Fibroblast of skin of right quadriceps (primary cell): ENCODE data around the gene PURB.
"Not testable (repeated sequence)": the region's sequence is repeated elsewhere in the genome, so short reads cannot be mapped to it uniquely, and the experiment has no call there.

Experiments
- DNase-seq: peaks from one replicate; pipeline ENCODE4 v3.0.0-alpha.2; 2013

Gene PURB

DNA sequence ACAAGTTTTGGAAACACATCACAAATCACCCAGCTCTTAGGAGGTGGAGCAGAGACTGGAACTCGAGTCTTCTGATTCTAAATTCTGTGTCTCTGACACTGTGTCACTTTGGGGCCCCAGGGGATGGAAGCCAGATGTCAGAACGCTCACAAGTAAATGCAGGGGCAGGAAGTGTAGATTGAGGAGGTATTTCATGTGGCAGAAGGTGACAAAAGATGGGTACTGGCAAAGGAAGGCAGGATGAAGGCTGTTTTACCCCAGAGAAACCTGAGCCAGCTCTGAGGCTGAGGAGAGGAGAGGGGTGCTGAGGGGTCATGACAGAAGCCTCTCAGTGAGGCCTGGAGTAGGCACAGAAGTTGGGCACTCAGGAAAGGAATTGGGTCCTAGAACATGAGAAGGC, 6.0 kb upstream of the PURB start:
- no peak for DNase-seq

- no peak for DNase-seq
Measured at GRCh38 chr7:44889086-44889781, 3.9 kb upstream of the PURB start.

- no peak for DNase-seq
Measured at GRCh38 chr7:44887293-44887692, 2.0 kb upstream of the PURB start.

- peak; percentile 72 for DNase-seq
Measured at GRCh38 chr7:44884621-44885393, 523 bp downstream of the PURB start.

- DNase-seq, result no peak
Measured at GRCh38 chr7:44883961-44884620, 1.2 kb downstream of the PURB start.

DNA sequence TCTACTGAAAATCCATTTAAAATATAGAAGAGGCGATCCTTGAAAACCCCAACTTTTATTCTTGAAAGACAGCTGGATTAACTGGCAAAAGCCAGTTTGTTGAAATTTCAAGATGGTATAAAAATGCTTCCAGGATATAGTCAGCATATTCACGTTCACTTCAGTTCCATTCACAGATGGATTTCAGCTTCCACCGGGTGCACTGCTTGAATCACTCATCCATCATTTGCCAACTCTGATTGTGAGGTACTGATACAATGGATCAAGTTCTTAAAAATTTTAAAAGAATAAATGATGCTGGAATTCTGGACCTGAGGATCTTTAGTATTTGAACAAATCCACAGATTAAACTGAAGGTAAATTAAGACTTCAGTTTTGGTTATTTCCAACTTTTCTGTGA, 2.4 kb downstream of the PURB start:
- DNase-seq, result peak; percentile 35

GRCh38 chr7:44881610-44882009, 3.7 kb downstream of the PURB start:
- peak; percentile 92 for DNase-seq

- DNase-seq, result no peak
Measured at GRCh38 chr7:44881066-44881600, 4.2 kb downstream of the PURB start.

- DNase-seq, result no peak
Measured at GRCh38 chr7:44880317-44881018, 4.9 kb downstream of the PURB start.

DNA sequence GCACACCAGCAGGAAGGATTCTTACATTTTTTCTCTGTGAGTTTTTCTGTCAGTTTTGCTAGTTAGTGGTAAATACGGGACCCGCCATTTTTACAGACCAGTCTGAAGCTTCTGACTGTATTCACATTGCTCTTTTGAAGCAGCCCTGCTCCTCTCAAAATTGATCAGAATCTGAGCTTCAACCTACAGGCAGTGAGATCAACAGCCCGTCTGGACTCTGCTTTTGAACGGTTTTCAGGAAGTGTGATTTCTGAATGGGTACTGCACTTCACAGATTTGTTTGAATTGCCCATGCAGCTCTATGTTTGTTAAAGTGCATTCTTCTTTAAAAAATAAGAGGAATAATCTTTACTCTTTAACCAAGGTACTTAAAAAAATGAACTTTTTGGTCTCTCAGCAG, 8.9 kb downstream of the PURB start:
- DNase-seq, result no peak

- no peak for DNase-seq
Measured at GRCh38 chr7:44875241-44875640, 10.1 kb downstream of the PURB start.

DNA sequence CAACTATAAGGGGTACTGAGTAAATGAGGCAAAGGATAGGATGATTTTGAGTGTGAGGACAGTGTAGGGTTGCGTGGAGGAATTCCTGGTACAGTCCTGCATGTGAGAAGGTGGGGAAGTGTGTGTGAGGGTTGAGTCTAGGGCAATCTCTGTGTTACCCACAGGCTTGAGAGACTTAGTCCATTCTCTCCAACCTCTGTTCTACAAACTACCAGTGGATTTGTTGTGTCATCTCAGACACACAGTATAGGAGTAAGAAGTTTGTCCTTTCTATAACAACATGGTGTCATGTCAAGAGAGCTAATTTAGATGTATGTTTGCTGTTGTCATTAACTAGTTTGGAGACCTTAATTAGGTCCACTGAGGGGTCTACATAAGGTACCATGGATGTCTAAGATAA, 12.5 kb downstream of the PURB start:
- DNase-seq, result no peak

- DNase-seq, result not testable (repeated sequence)
Measured at GRCh38 chr7:44871918-44872317, 13.4 kb downstream of the PURB start.

DNA sequence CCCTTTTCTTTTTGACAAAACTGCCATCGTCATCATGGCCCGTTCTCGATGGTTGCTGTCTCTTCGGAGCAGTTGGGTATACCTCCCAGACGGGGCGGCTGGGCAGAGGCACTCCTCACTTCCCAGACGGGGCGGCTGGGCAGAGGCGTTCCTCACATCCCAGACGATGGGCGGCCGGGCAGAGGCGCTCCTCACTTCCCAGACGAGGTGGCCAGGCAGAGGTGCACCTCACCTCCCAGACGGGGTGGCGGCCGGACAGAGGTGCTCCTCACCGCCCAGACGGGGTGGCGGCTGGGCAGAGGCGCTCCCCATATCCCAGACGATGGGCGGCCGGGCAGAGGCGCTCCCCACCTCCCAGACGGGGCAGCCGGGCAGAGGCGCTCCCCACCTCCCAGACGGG, 14.6 kb downstream of the PURB start:
- not testable (repeated sequence) for DNase-seq

DNA sequence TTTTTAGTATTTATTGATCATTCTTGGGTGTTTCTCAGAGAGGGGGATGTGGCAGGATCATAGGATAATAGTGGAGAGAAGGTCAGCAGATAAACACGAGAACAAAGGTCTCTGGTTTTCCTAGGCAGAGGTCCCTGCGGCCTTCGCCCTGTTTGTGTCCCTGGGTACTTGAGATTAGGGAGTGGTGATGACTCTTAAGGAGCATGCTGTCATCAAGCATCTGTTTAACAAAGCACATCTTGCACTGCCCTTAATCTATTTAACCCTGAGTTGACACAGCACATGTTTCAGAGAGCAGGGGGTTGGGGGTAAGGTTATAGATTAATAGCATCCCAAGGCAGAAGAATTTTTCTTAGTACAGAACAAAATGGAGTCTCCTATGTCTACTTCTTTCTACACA, 15.0 kb downstream of the PURB start:
- DNase-seq, result not testable (repeated sequence)

DNA sequence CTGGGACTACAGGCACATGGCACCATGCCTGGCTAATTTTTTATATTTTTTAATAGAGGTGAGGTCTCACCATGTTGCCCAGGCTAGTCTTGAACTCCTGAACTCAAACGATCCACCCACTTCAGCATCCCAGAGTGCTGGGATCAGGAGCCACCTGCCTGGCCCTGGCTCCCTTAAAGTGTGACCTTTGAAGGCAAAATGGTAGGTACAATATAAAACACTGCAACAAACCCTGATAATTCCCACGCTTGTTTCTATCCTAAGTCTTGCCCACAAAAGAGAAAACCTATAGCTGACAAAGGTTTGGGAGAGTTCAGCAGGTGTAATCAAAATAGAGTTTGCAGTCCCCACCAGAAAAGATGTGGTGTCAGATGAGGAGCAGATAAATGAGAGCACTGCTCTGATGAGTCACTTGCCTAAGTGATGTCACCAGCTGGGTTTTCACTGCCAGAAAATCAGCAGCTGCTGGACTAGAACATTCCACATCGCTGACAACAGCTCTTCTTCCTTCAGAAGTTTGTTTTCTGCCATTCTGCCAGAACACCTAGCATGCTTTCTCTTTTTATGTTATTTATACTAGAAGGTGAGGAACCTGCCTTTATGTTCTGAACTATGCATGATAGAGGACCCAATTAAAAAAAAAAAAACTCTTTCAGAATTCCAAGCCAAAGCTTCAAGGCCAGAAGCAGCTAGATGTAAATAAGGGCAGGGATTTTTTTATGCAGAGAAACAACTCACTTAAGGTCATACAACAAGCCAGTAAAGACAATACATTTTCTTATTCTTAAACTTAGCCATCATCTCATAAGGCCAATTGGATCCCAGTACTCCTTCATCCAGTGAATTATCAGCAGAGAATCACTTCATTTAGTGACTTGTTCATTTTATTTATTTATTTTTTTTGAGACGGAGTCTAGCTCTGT, 18.0 kb downstream of the PURB start:
- DNase-seq, result peak; percentile 80

GRCh38 chr7:44861949-44862348, 23.4 kb downstream of the PURB start:
- not testable (repeated sequence) for DNase-seq

DNA sequence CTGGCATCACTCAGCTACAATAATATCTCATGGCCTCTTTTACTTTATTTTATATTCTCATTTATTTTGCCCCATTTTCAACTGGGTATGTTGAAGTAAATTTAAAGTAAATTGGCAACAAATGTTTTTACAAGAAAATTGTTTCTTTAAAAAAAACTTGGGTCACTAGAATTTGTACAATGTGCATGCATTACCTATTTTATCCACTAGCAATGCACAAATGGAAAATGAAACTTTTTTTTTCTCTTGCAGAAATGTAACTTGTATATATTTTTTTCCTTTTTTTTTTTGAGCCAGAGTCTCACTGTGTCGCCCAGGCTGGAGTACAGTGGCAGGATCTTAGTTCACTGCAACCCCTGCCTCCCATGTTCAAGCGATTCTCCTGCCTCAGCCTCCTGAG, 27.2 kb downstream of the PURB start:
- DNase-seq, result no peak

- no peak for DNase-seq
Measured at GRCh38 chr7:44854644-44855364, 30.5 kb downstream of the PURB start.

DNA sequence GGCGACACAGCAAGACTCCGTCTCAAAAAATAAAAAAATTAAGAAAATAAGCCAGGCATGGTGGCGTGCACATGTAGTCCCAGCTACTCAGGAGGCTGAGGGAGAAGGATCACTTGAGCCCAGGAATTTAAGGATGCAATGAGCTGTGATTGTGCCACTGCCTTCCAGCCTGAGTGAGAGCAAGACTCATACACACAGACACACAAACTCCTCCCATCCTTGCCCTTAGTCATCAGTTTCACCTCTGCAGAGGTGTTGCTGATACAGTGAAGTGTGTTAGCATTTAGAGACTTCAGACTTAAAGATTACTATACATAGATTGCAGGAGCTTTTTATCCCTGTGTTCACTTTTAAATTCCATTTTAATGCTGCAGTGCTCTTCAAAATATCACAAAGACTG, 31.9 kb downstream of the PURB start:
- DNase-seq, result no peak

DNA sequence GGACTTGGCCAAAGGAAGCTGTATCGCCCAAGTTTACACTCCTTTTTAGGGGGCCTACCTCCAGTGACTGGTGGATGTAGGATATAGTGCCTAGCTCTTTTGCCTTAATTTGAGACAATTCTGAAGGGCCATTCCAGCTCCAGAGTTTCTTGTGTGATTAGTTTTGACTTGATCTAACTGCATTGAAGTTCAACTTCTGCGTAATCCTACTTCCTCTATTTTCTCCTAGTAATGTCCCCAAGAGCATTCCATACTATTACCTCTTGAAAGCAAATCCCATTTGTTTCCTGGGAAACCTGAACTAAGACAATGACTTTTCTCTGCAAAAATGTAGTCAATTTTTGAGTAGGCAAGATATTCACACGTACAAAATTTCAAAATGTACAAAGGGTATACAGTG, 32.7 kb downstream of the PURB start:
- no peak for DNase-seq
